ENCODE results near the gene ZNF207.

DNA sequence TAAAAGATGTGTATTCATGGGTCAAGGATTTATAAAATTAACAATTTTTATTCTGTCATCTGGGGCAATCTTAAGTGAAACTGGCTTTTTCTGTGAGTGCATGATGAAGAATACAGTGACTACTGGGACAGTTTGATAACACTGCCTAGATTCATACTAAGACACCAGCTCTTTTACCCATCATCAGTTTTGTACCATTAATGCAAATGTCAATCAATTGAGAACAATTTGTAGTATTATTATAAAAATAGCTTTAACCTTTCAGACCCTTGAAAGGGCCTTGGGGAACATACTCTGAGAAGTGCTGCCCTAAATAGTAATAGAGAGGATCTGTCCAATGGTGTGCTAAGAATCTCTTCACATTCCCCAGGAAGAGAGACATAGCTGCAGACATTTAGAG lies 49.0 kb downstream of the ZNF207 start:
- TF ChIP-seq, protein P1, sequence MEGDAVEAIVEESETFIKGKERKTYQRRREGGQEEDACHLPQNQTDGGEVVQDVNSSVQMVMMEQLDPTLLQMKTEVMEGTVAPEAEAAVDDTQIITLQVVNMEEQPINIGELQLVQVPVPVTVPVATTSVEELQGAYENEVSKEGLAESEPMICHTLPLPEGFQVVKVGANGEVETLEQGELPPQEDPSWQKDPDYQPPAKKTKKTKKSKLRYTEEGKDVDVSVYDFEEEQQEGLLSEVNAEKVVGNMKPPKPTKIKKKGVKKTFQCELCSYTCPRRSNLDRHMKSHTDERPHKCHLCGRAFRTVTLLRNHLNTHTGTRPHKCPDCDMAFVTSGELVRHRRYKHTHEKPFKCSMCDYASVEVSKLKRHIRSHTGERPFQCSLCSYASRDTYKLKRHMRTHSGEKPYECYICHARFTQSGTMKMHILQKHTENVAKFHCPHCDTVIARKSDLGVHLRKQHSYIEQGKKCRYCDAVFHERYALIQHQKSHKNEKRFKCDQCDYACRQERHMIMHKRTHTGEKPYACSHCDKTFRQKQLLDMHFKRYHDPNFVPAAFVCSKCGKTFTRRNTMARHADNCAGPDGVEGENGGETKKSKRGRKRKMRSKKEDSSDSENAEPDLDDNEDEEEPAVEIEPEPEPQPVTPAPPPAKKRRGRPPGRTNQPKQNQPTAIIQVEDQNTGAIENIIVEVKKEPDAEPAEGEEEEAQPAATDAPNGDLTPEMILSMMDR (IDR thresholded peaks at IDR 0.05; ENCODE audit: low read depth, low read length): no peak
- no peak for TF ChIP-seq EZH2phosphoT487 (IDR thresholded peaks at IDR 0.05; ENCODE audit: low read depth)
